CD14-positive monocyte (primary cell): ENCODE results near the gene EDIL3. TPM values are rescaled to one million over a fixed set of nuclear protein-coding genes. Genes with fewer than 3 reads are reported as not detected.

Experiments used
- DNase-seq, 3 donors: peaks; one replicate each; pipeline ENCODE4 v3.0.0-alpha.2; 2011 to 2022
- H2AFZ ChIP-seq: 2 replicates; pipeline ENCODE4 v1.6.0; 2012; ENCODE audit warnings: mild to moderate bottlenecking, low read depth, low read length, inconsistent platforms; ENCODE audit not compliant: insufficient read depth, poor library complexity, severe bottlenecking
- H3K27ac ChIP-seq, 2 donors: 1 replicate in 1 of 2; 2 replicates in 1 of 2; pipeline ENCODE4 v1.5.1; 2012 to 2013; ENCODE audit warnings: low read length in 2 of 2, control low read depth in 1 of 2, inconsistent platforms in 1 of 2, low read depth in 1 of 2, mild to moderate bottlenecking in 1 of 2
- H3K27me3 ChIP-seq, 2 donors: one replicate each; pipeline versions ENCODE4 v1.6.0 to v1.6.1; 2011 to 2013; ENCODE audit warnings: low read length in 2 of 2; ENCODE audit not compliant: control insufficient read depth in 2 of 2, insufficient read depth in 2 of 2
- H3K36me3 ChIP-seq, 2 donors: replicated peaks in 1 of 2; 1 replicate in 1 of 2; 2 replicates in 1 of 2; pipeline versions ENCODE4 v1.5.1 to v1.6.1; 2012 to 2013; ENCODE audit warnings: low read length in 2 of 2, control low read depth in 1 of 2, inconsistent platforms in 1 of 2, mild to moderate bottlenecking in 1 of 2; ENCODE audit not compliant: insufficient read depth in 2 of 2, control insufficient read depth in 1 of 2
- H3K4me1 ChIP-seq, 2 donors: 1 replicate in 1 of 2; 2 replicates in 1 of 2; pipeline versions ENCODE4 v1.5.1 to v1.6.1; 2012 to 2013; ENCODE audit warnings: low read length in 2 of 2, control low read depth in 1 of 2, inconsistent platforms in 1 of 2, mild to moderate bottlenecking in 1 of 2, moderate library complexity in 1 of 2; ENCODE audit not compliant: insufficient read depth in 2 of 2, control insufficient read depth in 1 of 2
- H3K4me2 ChIP-seq: replicated peaks from 2 replicates; pipeline ENCODE3; 2012; ENCODE audit warnings: low read length, moderate library complexity, mild to moderate bottlenecking; ENCODE audit not compliant: poor library complexity, severe bottlenecking; ENCODE audit errors: extremely low read depth
- H3K4me3 ChIP-seq, 3 experiments: fragments of 200-600 bp in 1 of 3; sonication (generic) in 1 of 3; replicated peaks in 1 of 3; 1 replicate in 2 of 3; 2 replicates in 1 of 3; pipeline ENCODE4 v1.5.1; 2011 to 2013; ENCODE audit warnings: low read length in 3 of 3, mild to moderate bottlenecking in 3 of 3, control low read depth in 2 of 3, low read depth in 2 of 3, inconsistent platforms in 1 of 3, moderate library complexity in 1 of 3
- H3K79me2 ChIP-seq: 2 replicates; pipeline ENCODE4 v1.6.0; 2012; ENCODE audit warnings: mild to moderate bottlenecking, control low read depth, inconsistent platforms, low read length, moderate library complexity; ENCODE audit not compliant: insufficient read depth
- H3K9ac ChIP-seq: 2 replicates; pipeline ENCODE4 v1.6.0; 2017; ENCODE audit warnings: low read length, mild to moderate bottlenecking; ENCODE audit not compliant: insufficient read depth, poor library complexity, severe bottlenecking
- H3K9me3 ChIP-seq, 2 donors: replicated peaks in 1 of 2; 1 replicate in 1 of 2; 2 replicates in 1 of 2; pipeline versions ENCODE4 v1.5.1 to v1.6.1; 2012 to 2013; ENCODE audit warnings: low read length in 2 of 2, control low read depth in 1 of 2; ENCODE audit not compliant: control insufficient read depth in 1 of 2, insufficient read depth in 1 of 2
- H4K20me1 ChIP-seq: 2 replicates; pipeline ENCODE4 v1.6.0; 2012; ENCODE audit warnings: mild to moderate bottlenecking, low read length, control low read depth, moderate library complexity; ENCODE audit not compliant: insufficient read depth
- H3K27ac Mint-ChIP-seq, 7 donors: one replicate each; pipeline ENCODE4 v1.8.0; 2020; ENCODE audit warnings: mild to moderate bottlenecking in 7 of 7, mixed read lengths in 7 of 7, moderate library complexity in 6 of 7, inconsistent platforms in 2 of 7
- H3K27me3 Mint-ChIP-seq, 3 donors: one replicate each; pipeline ENCODE4 v1.8.0; 2021 to 2022; ENCODE audit warnings: low read depth in 3 of 3, mild to moderate bottlenecking in 3 of 3, mixed read lengths in 3 of 3, moderate library complexity in 3 of 3, inconsistent platforms in 1 of 3
- H3K36me3 Mint-ChIP-seq, 2 donors: one replicate each; pipeline ENCODE4 v1.8.0; 2020; ENCODE audit warnings: mixed read lengths in 2 of 2, inconsistent platforms in 1 of 2, mild to moderate bottlenecking in 1 of 2
- H3K4me1 Mint-ChIP-seq: one replicate; pipeline ENCODE4 v1.8.0; 2020; ENCODE audit warnings: mild to moderate bottlenecking, mixed read lengths
- H3K4me3 Mint-ChIP-seq, 2 donors: one replicate each; pipeline ENCODE4 v1.8.0; 2020; ENCODE audit warnings: mild to moderate bottlenecking in 2 of 2, mixed read lengths in 2 of 2, moderate library complexity in 1 of 2
- H3K9me3 Mint-ChIP-seq, 7 donors: one replicate each; pipeline ENCODE4 v1.8.0; 2020 to 2022; ENCODE audit warnings: mixed read lengths in 7 of 7, mild to moderate bottlenecking in 6 of 7, moderate library complexity in 6 of 7, inconsistent platforms in 2 of 7
- CTCF ChIP-seq: fragments of 200-600 bp; IDR thresholded peaks from one replicate; pipeline ENCODE4 v1.8.0; 2022; ENCODE audit warnings: antibody characterized with exemption, mild to moderate bottlenecking
- WGBS: methylation state at CpG from one replicate; pipeline ENCODE4 v1.1.5; 2013; ENCODE audit warnings: missing lambda C conversion rate; ENCODE audit not compliant: insufficient coverage; 5-methylcytosine and 5-hydroxymethylcytosine counted together
- intact Hi-C, 2 donors: fragments of 100-400 bp; cut with micrococcal nuclease; formaldehyde crosslinking; loops; one replicate each; pipeline versions ENCODE4 v1.15.0 to v1.15.1; 2023
- polyA plus RNA-seq, 3 donors: library from polyadenylated mRNA; depleted of rRNA in 1 of 3; unstranded in 2 of 3; stranded (reverse) in 1 of 3; fragments of 300-500 nt in 2 of 3; fragments of >200 nt in 1 of 3; fragmentation: Illumina TruSeq in 2 of 3; gene quantifications; 1 replicate in 2 of 3; 2 replicates in 1 of 3; pipeline ENCODE4 v1.2.3, GENCODE V29; 2012 to 2021

The EDIL3 gene
- polyA plus RNA-seq, 3 donors, result 0.09 TPM; not detected in 2

DNA sequence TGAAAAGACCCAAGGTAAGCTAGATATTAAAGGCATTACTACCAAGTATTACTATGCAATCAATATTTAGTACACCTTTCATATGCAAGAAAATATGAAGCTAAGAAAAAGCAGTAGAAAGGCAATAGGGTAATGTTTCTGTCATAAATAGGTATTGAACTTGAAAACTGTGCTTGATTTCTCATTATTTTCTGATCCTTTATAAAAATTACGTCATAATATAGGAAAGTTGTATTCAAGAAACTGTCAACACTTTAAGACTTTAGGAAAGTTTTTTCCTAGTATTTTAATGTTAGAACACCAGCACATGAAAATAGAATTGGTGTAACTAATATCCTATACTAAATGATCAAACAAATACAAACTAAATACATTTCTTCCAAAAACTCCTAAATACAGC lies 133.2 kb downstream of the EDIL3 start:
- H3K36me3 ChIP-seq, result no peaks in the 10 kb centered on the region
- no peaks in the 10 kb centered on the region for H4K20me1 ChIP-seq
- H3K27ac ChIP-seq, result no peak overlapping the region
- H3K27me3 ChIP-seq, result no peaks in the 10 kb centered on the region
- no peaks in the 10 kb centered on the region for H3K4me1 ChIP-seq
- no peak overlapping the region for H2AFZ ChIP-seq
- no peak overlapping the region for H3K4me3 Mint-ChIP-seq
- intact Hi-C loops, result no loop called here
- H3K27me3 Mint-ChIP-seq, result peaks cover 0 to 3% (median 2%) of the 10 kb centered on the region in 3 donors
- no peak overlapping the region for H3K9ac ChIP-seq
- no CpG with 5 or more reads among the region's 1 CpG for WGBS
- no peak for DNase-seq
- no peak overlapping the region for H3K4me3 ChIP-seq
- H3K4me1 Mint-ChIP-seq, result no peaks in the 10 kb centered on the region
- H3K4me2 ChIP-seq, result no peak overlapping the region
- H3K9me3 Mint-ChIP-seq, result no peaks in the 10 kb centered on the region
- no peaks in the 10 kb centered on the region for H3K79me2 ChIP-seq
- no peaks in the 10 kb centered on the region for H3K9me3 ChIP-seq
- no peaks in the 10 kb centered on the region for H3K36me3 Mint-ChIP-seq
- no peak overlapping the region for H3K27ac Mint-ChIP-seq
- no peak for TF ChIP-seq CTCF

- no peak overlapping the region for H3K9ac ChIP-seq
- H3K9me3 ChIP-seq, result no peaks in the 10 kb centered on the region
- H3K27me3 ChIP-seq, result no peaks in the 10 kb centered on the region
- H3K4me2 ChIP-seq, result no peak overlapping the region
- Mint-ChIP-seq H3K27me3 (peaks cover 0 to 3% (median 2%) of the 10 kb centered on the region in 3 donors), H3K4me1 (no peaks in the 10 kb centered on the region), H3K36me3 (no peaks in the 10 kb centered on the region), H3K27ac (no peak overlapping the region), H3K9me3 (no peaks in the 10 kb centered on the region), H3K4me3 (no peak overlapping the region)
- no peaks in the 10 kb centered on the region for H3K79me2 ChIP-seq
- H3K4me1 ChIP-seq, result no peaks in the 10 kb centered on the region
- no peak overlapping the region for H2AFZ ChIP-seq
- no peak overlapping the region for H3K27ac ChIP-seq
- intact Hi-C loops, result no loop called here
- no peak for DNase-seq
- H3K36me3 ChIP-seq, result no peaks in the 10 kb centered on the region
- H3K4me3 ChIP-seq, result no peak overlapping the region
- no peak for TF ChIP-seq CTCF
- H4K20me1 ChIP-seq, result no peaks in the 10 kb centered on the region
- WGBS, result 100% methylated on average over 1 of the region's 4 CpGs
Observed at GRCh38 chr5:84249918-84250630, 134.6 kb downstream of the EDIL3 start.
